Stimulated activated CD4-positive, alpha-beta T cell treated with anti-CD3 and anti-CD28 coated beads, Interleukin-4, amount 100 ng/mL, for 4 hours (primary cell): ENCODE measurements around the gene UBE3C.

Experiments used
- DNase-seq, 2 experiments: peaks; one replicate each; pipeline ENCODE4 v3.0.0-alpha.2; 2020

UBE3C gene

GRCh38 chr7:157299317-157299612, 160.5 kb downstream of the UBE3C start:
- DNase-seq = no peak

GRCh38 chr7:157299613-157300368, 161.1 kb downstream of the UBE3C start:
- peak in 1 of 2 experiments; percentile 13 for DNase-seq

GRCh38 chr7:157300369-157300825, 161.7 kb downstream of the UBE3C start:
- no peak for DNase-seq

GRCh38 chr7:157301610-157302120, 162.9 kb downstream of the UBE3C start:
- DNase-seq = no peak

- no peak for DNase-seq
Measured at GRCh38 chr7:157306846-157307838, 168.4 kb downstream of the UBE3C start.

GRCh38 chr7:157309988-157310668, 171.4 kb downstream of the UBE3C start:
- no peak for DNase-seq

- DNase-seq = no peak
Measured at GRCh38 chr7:157310676-157311185, 172.0 kb downstream of the UBE3C start.

GRCh38 chr7:157312941-157313340, 174.2 kb downstream of the UBE3C start:
- no peak for DNase-seq

- no peak for DNase-seq
Measured at GRCh38 chr7:157313645-157314044, 174.9 kb downstream of the UBE3C start.

GRCh38 chr7:157318015-157318706, 179.4 kb downstream of the UBE3C start:
- no peak for DNase-seq
